HG03558 (cell line): ENCODE data around the gene FUT1.

Experiments
- ATAC-seq: cut with Tn5 transposase; IDR thresholded peaks from one replicate; pipeline ENCODE4 v1.9.1; 2021; ENCODE audit warnings: moderate number of reproducible peaks; ENCODE audit not compliant: unreplicated experiment; ENCODE audit errors: extremely low read depth

FUT1 gene

DNA sequence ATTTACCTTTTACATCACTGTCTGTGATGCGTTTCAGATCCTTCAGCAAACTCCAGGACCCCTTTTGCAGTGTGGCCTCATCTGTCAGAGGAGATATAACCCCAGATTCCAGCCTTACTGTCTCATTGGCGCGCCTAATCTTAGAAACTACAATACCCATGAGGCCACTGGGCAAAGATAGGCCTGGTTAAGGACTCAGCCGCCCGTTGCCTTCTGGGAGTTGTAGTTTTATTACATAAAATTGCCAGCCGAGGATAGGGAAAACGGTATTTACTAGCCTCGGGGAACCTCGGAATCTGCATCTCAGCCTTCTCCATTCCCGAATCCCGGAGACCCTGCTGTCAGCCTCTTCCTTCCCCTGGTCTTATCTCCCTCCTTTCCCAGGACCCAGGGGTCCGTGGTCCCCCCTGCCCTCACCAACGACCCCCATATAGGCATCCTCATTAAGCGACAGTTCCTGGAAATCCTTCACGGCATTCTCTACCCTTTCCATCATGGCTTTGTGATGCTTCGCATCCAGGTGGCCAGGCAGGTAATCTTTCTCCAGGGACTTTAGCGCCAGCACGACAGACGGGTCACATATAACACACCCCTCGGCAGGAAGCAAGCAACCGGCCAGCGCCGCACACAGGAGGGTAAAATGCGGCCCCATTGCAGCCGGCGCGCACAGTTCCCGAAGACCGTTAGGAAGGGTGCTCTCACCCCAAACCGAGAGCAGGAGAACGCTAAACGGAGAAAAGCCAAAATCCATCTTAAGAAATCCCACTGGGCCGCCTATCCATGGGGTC lies 7.0 kb downstream of the FUT1 start:
- no peak for ATAC-seq

- ATAC-seq, result no peak
These were observed 10.3 kb downstream of the FUT1 start for GRCh38 chr19:48742096-48742495.

DNA sequence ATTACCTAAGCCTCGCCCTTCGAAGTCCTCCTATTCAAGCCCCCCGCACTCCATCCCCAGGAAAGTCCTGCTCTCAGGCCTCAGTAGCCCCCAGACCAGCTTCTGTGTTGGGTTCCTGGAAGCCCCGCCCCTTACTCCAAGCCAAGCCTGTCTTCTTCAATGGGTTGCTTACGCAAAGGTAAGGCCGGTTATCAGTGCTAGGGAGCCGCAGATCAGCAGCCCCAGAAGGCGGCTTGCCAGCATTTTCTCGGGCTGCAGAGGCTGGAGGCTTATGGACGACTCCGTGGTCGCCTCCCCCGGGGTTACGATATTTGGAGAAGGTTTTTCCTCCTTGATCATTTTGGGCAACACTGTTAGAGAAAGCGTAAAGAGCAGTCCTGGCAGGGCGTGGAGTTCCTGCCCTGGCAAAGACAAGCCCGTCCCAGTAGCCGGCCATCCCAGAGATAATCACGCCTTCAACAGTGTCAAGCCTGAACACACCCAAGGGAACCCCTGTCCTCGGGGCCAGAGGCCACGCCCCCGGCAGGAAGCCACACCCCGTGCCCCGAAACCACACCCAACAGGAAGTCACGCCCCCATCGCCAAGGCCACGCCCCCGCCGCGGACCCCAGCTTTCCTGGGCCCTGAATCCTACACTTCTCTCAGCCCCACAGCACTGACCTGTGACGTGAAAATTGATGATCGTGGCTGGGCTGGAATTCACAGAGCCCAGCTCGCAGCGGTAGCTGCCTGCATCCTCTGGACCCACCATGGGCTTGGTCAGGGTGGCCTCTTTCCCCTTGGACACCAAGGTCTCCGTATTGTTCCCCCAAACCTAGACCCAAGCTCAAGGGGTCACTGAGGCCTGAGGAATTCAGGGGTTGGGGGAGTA lies 11.1 kb downstream of the FUT1 start:
- no peak for ATAC-seq

GRCh38 chr19:48740164-48740972 lies 12.1 kb downstream of the FUT1 start, which contains the start of gene RASIP1:
Gene RASIP1 (minus strand): TSS chr19:48740610. CDS start chr19:48740282, 328 bp downstream.
- no peak for ATAC-seq

DNA sequence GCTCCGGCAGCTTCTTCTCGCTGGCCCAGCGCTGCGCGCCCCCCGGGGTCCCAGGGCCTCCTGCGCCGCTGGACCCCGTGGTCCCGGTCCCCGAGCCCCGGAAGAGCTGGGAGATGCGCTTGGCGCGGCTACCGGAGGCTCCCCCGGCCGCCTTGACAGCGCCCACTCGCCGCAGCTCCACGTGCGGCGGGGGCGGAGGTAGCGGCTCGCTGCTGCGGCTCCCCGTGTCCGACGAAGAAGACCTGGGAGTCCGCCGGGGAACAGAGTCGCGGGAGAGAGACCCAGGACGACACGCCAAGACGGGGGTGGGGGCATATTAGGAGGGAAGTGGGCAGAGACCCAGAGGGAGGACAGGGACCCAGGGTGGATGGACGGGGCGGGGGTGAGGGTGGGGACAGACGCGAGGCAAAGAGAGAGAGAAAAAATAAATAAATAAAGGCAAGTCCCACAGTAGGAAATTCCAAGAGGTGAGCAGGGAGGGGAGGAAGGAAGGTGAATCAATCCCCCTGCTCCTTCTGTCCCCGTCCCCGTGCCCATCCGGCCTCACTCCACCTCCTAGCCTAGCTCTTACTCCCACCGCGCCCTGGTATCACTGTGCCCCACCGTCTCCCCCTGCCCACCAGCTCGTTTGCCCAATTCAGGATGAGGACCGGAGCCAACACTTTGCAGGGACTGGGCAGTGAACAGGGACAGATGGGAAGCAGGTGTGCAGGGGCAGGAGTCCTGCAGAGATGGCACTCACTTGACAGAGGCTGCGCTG lies 12.9 kb downstream of the FUT1 start:
- no peak for ATAC-seq

DNA sequence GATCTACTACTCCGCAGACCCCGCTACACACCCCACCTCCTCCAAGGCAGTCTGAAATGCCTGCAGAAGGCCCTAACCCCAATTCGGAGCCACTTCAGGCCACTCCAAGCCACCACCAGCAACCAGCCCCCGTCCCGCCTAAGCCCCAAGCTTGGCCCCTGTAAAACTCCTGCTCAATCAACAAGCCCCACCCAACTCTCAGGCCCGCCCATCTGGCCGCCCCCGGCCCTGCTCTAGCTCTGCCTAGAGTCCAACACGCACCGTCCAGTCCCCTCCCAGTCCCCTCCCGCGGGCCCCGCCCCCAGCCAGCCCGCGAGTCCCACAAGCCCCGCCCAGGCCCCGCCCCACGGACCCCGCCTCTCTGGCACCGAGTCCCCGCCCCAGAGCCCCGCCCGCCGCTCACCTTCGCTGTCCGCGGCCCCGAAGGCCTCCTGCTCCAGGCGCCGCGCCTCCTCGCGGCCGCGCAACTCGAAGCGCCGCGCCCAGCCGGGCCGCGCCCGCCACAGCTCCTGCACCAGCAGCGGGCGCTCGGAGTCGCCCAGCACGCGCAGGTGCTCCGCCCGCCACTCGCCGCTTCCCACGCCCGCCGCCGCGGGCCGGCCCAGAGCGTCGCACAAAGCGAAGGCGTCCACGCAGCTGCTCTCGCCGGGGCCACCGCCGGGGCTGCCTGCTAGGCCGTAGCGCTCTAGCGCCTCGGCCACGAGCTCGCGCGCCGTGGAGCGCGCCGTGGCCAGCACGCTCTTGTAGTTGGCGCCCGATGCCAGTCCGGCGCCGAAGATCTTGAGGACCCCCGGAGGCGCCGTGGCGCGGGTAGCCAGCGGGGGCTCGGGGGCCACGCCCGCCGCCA lies 13.7 kb downstream of the FUT1 start:
- ATAC-seq, result no peak

- no peak for ATAC-seq
These were observed 15.0 kb downstream of the FUT1 start for GRCh38 chr19:48737360-48737998.

GRCh38 chr19:48735031-48735615 lies 17.3 kb downstream of the FUT1 start:
- ATAC-seq, result no peak

GRCh38 chr19:48734625-48735024 lies 17.8 kb downstream of the FUT1 start:
- ATAC-seq, result no peak

GRCh38 chr19:48731452-48731851 lies 21.0 kb downstream of the FUT1 start:
- no peak for ATAC-seq

GRCh38 chr19:48728911-48729664 lies 23.4 kb downstream of the FUT1 start:
- no peak for ATAC-seq

- ATAC-seq, result no peak
These were observed 25.9 kb downstream of the FUT1 start for GRCh38 chr19:48726556-48726955.

GRCh38 chr19:48724796-48725753 lies 27.4 kb downstream of the FUT1 start:
- ATAC-seq, result no peak

- no peak for ATAC-seq
These were observed 30.2 kb downstream of the FUT1 start for GRCh38 chr19:48722196-48722708.

DNA sequence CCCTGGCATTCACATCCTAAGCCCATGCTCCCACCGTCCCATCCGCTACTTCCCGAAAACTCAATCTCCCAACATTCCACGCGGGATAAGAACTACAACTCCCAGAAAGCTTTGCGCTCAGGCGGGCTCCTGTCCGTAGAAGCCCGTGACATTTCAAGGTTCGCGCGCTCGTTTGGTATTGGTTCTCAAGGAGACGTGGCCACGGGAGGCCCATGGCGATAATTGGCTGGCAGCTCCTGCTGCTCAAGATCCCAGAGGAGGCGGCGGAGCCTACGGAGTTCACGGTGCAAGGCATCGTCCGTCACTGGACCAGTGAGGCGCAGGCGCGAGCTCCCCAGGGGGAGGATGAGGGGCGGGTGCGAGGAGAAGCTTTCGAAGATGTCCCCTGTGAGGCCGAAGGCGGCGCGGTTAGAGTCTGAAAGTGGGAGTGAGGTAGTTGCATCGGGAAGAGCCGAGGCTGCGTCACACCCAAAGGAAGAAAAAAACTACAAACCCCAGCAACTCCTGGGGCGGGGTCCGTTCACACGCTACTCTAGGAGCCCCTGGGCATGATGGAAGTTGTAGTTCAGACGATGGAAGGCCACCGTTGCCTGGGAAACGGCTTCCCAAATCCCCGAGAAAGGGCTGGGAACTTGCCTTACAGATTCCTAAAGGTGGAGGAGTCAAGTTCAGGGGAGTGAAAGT lies 31.7 kb downstream of the FUT1 start:
- peak; percentile 49 for ATAC-seq

DNA sequence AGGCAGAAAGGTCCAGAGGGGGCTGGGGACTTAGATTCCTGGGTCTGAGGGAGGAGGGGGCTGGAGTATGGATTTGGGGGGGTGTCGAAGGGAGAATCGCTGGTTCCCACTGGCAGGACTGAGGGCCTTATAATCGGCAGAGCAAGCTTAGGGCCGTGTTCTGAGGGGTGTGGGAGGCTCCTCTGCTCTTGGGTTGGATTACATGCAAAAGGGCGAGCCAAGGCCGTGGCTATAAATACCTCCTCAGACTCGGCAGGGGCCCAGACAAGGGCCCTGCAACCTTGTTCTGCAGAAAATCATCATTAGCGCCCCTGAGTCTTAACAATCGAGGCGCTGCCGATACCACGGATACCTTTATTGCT lies 32.2 kb downstream of the FUT1 start:
- no peak for ATAC-seq
